ENCODE data around the gene FOSL2. TPM values are rescaled to one million over a fixed set of nuclear protein-coding genes. Genes with fewer than 3 reads are reported as not detected.

FOSL2 gene
- total RNA-seq, 1 donor from 2014 or later = 38.4 TPM

DNA sequence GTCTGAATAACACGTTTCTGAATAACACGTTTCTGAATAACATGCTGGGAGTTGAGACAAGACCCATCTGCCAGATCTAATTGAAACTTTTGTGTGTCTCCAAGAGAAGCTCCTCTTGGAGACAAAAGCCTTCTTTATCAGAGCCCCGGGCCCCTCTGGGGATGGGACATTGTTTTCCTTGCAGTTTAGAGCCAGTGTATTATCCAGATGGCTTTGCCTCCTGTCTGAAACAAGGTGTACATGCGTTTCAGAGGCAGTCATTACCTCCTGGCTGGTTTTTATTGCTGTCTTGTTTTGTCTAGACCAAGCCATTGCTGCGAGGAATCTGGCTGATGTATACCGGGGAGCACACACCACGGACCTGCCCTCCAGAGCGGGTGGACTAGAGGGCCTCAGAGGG, 7.8 kb downstream of the FOSL2 start:
- no peak for DNase-seq (ENCODE audit: low spot score, unreplicated experiment)
- H3K27ac Mint-ChIP-seq = peak overlapping the region; percentile 64
- H3K9me3 Mint-ChIP-seq (ENCODE audit: low read depth) = no peaks in the 10 kb centered on the region
- peaks cover 8% of the 10 kb centered on the region for H3K4me1 Mint-ChIP-seq (ENCODE audit: low read depth)
- no peaks in the 10 kb centered on the region for H3K36me3 Mint-ChIP-seq (ENCODE audit: insufficient read depth)
- H3K4me3 Mint-ChIP-seq (ENCODE audit: low read depth) = no peak overlapping the region
- no peaks in the 10 kb centered on the region for H3K27me3 Mint-ChIP-seq
- TF ChIP-seq, protein P1, sequence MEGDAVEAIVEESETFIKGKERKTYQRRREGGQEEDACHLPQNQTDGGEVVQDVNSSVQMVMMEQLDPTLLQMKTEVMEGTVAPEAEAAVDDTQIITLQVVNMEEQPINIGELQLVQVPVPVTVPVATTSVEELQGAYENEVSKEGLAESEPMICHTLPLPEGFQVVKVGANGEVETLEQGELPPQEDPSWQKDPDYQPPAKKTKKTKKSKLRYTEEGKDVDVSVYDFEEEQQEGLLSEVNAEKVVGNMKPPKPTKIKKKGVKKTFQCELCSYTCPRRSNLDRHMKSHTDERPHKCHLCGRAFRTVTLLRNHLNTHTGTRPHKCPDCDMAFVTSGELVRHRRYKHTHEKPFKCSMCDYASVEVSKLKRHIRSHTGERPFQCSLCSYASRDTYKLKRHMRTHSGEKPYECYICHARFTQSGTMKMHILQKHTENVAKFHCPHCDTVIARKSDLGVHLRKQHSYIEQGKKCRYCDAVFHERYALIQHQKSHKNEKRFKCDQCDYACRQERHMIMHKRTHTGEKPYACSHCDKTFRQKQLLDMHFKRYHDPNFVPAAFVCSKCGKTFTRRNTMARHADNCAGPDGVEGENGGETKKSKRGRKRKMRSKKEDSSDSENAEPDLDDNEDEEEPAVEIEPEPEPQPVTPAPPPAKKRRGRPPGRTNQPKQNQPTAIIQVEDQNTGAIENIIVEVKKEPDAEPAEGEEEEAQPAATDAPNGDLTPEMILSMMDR (IDR thresholded peaks at IDR 0.05; ENCODE audit: unreplicated experiment) = no peak

DNA sequence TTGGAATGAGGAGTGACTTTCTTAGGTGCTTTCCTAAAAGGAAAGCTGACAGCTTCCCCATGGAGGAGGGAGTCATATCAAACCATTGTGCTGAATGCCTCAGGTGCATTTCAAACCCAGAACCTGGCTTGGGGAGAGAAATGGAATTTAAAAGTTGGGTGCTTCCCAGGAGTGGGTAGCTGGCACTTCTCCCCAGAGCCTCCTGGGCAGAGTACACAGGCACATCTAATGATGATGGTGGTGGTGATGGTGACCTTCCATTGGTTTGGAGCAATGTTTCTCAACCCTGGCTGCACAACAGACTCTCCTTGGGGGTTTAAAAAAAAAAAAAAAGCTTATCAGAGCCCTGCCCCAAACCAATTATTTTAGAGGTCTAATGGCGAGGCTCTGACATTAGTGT, 8.3 kb downstream of the FOSL2 start:
- TF ChIP-seq, protein P1 (IDR thresholded peaks at IDR 0.05; ENCODE audit: unreplicated experiment) = no peak
- Mint-ChIP-seq H3K9me3 (ENCODE audit: low read depth) (no peaks in the 10 kb centered on the region), H3K4me3 (ENCODE audit: low read depth) (no peak overlapping the region), H3K27me3 (no peaks in the 10 kb centered on the region), H3K27ac (peak overlapping the region; percentile 64), H3K4me1 (ENCODE audit: low read depth) (peaks cover 8% of the 10 kb centered on the region), H3K36me3 (ENCODE audit: insufficient read depth) (no peaks in the 10 kb centered on the region)
- DNase-seq (ENCODE audit: low spot score, unreplicated experiment) = no peak

DNA sequence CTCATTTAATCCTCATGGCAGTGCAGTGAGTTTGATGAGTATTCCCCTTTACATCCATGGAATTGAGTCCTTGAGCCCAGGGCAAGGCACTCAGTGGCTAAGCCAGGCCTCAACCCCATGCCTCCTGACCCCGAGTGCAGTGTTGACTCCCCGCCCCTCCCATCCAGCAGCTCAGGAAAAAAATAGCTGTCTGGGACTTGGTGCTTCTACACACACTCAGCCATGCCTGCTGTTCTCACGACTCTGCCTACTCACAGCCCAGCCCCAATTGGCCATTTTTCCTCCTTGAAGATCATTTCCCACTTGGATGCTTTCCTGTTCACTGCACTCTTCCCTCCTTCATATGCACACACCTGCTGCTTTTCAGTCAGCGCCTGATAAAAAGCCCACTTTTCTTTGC, 8.8 kb downstream of the FOSL2 start:
- TF ChIP-seq, protein P1 (IDR thresholded peaks at IDR 0.05; ENCODE audit: unreplicated experiment) = no peak
- peak overlapping the region; percentile 33 for H3K27ac Mint-ChIP-seq
- H3K4me3 Mint-ChIP-seq (ENCODE audit: low read depth) = no peak overlapping the region
- H3K27me3 Mint-ChIP-seq = no peaks in the 10 kb centered on the region
- DNase-seq (ENCODE audit: low spot score, unreplicated experiment) = no peak
- peaks cover 2% of the 10 kb centered on the region for H3K36me3 Mint-ChIP-seq (ENCODE audit: insufficient read depth)
- H3K9me3 Mint-ChIP-seq (ENCODE audit: low read depth) = no peaks in the 10 kb centered on the region
- H3K4me1 Mint-ChIP-seq (ENCODE audit: low read depth) = peaks cover 8% of the 10 kb centered on the region

DNA sequence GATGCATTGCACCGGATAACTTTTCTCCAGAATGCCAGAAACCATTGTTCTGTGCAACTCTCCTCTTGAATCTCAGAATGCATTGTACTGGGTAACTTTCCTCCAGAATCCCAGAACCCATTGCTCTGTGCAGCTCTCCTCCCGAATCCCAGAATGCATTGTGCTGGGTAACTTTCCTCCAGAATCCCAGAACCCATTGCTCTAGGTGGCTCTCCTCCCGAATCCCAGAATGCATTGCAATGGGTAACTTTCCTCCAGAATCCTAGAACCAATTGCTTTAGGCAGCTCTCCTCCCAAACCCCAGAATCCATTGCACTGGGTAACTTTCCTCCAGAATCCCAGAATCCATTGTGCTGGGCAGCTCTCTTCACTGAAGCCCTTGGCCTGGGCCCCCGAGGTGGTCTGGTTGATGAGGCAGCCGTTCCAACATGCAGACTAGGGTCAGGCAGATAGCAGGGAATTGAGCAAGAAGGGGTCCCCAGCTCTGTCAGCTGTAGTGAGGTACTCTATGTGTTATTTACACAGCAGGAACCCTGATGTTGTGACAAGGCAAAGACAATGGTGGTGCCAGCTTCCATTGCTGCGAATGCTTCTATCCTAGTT, 9.4 kb downstream of the FOSL2 start:
- no peaks in the 10 kb centered on the region for H3K9me3 Mint-ChIP-seq (ENCODE audit: low read depth)
- H3K4me1 Mint-ChIP-seq (ENCODE audit: low read depth) = peaks cover 8% of the 10 kb centered on the region
- H3K27ac Mint-ChIP-seq = no peak overlapping the region
- no peak for DNase-seq (ENCODE audit: low spot score, unreplicated experiment)
- H3K27me3 Mint-ChIP-seq = no peaks in the 10 kb centered on the region
- H3K36me3 Mint-ChIP-seq (ENCODE audit: insufficient read depth) = peaks cover 2% of the 10 kb centered on the region
- TF ChIP-seq, protein P1 (IDR thresholded peaks at IDR 0.05; ENCODE audit: unreplicated experiment) = no peak
- no peak overlapping the region for H3K4me3 Mint-ChIP-seq (ENCODE audit: low read depth)

DNA sequence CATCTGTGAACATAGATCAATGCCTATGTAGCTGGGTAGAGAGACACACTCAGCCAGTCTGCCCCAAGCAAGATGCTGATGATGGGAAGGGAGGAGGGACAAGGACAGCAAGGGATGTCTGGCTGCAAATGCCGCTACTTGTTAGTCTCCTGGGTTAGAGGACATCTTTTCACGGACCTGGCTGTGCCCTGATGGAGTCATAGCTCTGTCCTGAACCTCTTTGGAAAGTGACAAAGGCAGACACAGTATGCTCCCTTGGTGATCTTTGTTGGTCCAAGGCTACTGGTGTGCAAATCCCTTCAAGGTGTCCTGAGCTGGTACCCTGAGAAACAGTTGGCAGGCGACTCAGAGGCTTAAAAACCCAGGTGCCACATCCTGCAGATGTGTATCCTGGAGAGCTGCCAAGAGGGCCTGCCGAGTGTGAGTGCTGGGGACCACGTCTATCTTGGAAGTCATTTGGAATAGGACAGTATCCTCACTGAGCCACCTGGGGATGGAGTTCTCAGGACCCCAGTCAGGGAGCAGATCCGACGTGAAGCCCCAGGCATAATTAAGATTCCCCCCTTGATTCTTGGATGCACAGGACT, 10.8 kb downstream of the FOSL2 start:
- peaks cover 2% of the 10 kb centered on the region for H3K36me3 Mint-ChIP-seq (ENCODE audit: insufficient read depth)
- peaks cover 4% of the 10 kb centered on the region for H3K4me1 Mint-ChIP-seq (ENCODE audit: low read depth)
- H3K27me3 Mint-ChIP-seq = no peaks in the 10 kb centered on the region
- H3K4me3 Mint-ChIP-seq (ENCODE audit: low read depth) = no peak overlapping the region
- no peak for DNase-seq (ENCODE audit: low spot score, unreplicated experiment)
- H3K27ac Mint-ChIP-seq = no peak overlapping the region
- TF ChIP-seq, protein P1 (IDR thresholded peaks at IDR 0.05; ENCODE audit: unreplicated experiment) = no peak
- H3K9me3 Mint-ChIP-seq (ENCODE audit: low read depth) = no peaks in the 10 kb centered on the region

Measured in progenitor cell of endocrine pancreas (in vitro differentiated cells).